Hematopoietic multipotent progenitor cell treated with erythropoietin and hydrocortisone succinate and interleukin-3 and kit ligand, for 17 days (in vitro differentiated cells): Measurements from ENCODE around the gene GPX4.

ENCODE experiments used
- DNase-seq: peaks from one replicate; pipeline ENCODE4 v3.0.0-alpha.2; 2015; ENCODE audit warnings: low spot score

Gene GPX4

DNA sequence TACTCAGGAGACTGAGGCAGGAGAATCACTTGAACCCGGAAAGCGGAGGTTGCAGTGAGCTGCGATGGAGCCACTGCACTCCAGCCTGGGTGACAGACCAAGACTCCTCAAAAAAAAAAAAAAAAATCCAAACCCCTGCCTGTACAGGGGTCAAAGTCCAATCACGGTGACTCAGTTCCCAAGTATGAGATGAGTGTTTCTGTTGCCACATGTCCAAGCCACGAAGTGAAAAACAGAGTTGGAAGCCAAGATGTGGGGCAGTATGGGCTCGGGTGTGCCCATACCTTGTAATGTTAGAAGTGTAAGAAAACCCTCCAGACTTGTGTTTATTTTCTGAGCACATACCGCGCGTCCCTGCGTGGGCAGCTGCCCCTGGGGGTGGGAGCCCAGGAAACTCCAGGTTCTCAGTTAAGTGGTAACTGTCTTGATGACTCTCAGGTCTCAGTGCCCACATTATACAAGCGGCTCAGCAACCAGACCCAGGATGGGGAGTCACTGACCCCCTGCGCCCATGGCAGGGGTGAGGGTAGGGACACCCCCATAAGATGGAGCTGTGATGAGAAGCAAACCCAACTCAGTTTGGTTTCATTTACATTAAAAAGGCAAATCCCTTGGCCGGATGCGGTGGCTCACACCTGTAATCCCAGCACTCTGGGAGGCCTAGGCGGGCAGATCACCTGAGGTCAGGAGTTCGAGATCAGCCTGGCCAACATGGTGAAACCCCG, 1.2 kb upstream of the GPX4 start:
- DNase-seq: peak; percentile 70

DNA sequence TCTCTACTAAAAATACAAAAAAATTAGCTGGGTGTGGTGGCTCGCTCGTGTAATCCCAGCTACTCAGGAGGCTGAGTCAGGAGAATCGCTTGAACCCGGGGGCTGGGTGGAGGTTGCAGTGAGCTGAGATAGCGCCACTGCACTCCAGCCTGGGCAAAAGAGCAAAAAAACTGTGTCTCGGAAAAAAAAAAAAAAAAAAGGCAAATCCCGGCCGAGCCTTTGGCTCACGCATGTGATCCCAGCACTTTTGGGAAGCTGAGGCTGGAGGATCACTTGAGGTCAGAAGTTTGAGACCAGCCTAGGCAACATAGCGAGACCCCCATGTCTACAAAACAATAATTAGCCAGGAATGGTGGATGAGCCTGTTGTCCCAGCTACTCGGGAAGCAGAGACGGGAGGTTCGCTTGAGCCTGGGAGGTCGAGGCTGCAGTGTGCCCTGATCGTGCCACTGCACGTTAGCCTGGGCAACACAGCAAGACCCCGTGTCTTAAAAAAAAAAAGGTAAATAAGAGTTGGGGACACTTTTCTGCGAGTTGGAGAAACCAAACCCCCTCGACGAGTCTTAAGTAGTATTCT, 574 bp upstream of the GPX4 start:
- peak; percentile 66 for DNase-seq

DNA sequence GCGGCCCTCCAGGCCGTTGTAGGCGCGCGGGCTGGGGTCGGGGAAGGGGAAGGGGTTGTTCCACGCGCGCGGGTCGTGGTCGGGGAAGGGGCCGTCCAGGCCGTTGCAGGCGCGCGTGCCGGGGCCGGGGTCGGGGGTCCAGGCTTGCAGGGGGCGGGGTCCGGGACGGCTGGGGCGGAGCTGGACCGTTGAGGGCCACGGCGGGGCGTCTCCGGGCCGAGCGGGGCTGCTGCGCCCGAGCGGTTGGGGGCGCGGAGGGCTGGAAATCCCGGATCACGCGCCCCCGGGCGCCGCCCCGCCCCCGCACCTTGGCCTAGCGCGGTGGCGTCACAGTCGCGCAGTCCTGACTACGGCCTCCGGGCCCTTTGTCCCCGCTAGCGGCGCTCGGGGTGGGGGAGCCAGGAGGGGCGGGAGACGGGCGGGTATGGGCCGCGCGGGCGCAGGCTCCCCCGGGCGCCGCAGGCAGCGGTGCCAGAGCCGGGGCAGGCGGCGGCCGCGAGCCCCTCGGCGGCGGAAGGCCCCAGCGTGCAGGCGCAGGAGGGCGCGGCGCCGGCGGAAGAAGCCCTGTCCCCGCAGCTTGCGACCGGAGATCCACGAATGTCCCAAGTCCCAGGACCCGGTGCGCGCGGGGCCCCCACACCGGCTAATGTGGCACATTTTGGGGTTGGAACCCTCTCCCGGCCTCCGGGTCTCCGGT, 665 bp downstream of the GPX4 start:
- DNase-seq: peak; percentile 55

DNA sequence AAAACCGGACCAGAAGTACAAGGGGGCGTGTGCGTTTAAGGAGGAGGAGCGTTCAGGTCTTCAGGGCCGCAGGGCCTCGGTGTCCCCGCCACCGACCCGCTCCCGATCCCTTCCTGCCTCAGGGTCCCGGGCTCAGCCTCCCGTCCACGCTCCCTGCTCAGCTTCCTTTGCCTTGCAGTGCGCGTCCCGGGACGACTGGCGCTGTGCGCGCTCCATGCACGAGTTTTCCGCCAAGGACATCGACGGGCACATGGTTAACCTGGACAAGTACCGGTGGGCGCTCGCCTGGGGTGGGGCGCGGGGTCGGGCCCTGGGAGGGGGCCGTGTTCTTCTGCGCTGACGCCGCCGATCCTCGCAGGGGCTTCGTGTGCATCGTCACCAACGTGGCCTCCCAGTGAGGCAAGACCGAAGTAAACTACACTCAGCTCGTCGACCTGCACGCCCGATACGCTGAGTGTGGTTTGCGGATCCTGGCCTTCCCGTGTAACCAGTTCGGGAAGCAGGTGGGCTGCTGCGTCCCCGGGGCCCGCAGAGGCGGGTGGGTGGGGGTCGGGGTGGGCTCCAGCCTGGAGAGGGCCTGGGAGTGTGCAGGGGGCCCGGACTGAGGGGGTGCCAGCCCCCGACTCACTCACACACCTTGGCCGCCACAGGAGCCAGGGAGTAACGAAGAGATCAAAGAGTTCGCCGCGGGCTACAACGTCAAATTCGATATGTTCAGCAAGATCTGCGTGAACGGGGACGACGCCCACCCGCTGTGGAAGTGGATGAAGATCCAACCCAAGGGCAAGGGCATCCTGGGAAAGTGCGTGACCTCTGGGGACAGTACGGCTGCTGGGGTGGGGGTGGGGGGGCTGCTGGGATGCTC, 1.4 kb downstream of the GPX4 start:
- no peak for DNase-seq

DNA sequence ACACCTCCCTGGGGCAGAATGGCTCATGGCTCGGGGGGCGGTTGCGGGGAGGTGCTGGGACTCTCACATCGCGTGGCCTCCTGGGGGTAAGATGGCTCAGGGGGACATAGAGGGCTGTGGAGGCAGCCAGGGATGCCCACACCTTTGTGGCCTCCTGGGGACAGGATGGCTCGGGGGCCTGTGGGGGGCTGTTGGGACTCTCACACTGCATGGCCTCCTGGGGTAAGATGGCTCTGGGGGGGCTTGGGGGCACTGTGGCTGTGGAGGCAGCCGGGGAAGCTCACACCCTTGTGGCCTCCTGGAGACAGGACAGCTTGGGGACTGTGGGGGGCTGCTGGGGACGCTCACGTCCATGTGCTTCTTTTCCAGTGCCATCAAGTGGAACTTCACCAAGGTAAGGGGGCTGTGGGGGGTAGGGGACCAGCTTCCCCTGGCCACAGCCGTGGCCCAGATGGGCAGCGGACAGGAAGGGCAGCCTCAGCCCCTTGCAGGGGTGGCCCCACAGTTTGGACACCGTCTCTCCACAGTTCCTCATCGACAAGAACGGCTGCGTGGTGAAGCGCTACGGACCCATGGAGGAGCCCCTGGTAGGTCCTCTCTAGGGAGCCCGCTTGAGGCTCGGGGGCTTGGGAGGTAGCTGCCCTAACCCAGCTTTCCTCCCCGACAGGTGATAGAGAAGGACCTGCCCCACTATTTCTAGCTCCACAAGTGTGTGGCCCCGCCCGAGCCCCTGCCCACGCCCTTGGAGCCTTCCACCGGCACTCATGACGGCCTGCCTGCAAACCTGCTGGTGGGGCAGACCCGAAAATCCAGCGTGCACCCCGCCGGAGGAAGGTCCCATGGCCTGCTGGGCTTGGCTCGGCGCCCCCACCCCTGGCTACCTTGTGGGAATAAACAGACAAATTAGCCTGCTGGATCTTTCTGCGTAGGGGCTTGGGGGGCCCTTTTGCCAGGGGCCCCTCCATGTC, 2.4 kb downstream of the GPX4 start:
- DNase-seq: no peak

DNA sequence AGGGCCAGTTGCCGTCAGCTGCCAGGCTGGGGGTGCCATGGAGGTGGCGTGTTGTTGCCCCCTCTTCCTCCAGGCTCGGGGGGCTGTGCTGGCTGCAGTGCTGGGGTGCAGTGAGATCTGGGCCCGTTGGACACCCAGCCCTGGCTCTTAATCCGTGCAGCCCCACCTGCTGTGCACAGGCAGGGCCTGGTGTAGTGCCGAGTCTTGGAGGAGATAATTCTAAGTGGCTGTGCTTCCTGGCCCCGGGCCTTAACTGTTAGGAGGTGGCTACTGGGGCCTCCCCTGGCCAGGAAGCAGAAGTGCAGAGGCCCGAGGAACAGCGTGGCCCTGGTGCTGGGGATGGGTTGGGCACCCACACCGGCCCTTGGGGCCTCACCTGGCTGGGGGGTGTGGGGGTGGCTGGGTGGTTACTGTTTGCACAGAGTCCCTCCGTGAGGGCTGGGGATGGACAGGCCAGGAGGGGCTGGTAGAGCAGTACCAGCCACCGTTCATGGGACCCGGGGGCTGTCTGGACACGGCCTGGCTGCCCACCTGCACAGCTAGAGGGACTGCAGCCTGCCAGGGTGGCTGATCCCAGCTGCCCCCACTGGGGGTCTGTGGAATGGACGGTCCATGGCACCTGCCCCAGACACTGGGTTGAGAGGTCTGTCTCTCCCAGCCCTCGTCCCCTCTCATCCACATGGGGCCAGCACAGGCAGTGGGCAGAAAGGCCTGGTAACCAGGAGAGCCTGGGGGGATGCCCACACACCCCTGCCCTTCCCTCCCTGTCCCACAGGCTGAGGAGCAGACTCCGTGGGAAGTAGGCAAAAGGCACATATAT, 3.3 kb downstream of the GPX4 start:
- peak; percentile 29 for DNase-seq

DNA sequence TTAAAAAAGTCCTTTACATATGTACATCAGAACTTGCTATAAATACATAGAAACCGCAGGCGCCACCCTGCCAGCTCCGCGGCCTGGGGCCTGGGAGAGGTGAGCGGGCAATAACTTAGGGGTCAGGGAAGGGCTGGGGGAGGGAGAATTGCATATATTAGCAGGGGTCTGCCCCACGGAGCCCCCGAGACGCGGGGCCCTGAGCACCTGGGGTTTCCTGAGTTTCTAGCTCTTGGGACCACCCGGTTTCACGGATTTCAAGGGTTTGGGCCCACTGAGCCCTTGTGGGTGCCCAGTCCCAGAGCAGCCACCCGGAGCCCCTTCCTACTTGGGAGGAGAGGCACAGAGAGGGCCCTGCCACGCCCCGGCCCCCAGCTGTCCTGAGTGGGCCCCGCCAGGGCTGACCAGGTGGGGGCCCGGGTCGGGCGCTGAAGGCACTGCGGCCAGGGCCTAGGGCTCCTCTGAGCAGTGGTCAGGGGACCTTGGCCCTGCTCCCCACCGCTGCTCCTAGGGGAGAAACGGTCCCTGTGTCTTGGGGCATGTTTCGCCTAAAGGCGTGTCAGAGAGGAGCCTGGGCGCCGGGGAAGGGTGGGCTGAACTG, 4.0 kb downstream of the GPX4 start:
- DNase-seq: no peak

DNA sequence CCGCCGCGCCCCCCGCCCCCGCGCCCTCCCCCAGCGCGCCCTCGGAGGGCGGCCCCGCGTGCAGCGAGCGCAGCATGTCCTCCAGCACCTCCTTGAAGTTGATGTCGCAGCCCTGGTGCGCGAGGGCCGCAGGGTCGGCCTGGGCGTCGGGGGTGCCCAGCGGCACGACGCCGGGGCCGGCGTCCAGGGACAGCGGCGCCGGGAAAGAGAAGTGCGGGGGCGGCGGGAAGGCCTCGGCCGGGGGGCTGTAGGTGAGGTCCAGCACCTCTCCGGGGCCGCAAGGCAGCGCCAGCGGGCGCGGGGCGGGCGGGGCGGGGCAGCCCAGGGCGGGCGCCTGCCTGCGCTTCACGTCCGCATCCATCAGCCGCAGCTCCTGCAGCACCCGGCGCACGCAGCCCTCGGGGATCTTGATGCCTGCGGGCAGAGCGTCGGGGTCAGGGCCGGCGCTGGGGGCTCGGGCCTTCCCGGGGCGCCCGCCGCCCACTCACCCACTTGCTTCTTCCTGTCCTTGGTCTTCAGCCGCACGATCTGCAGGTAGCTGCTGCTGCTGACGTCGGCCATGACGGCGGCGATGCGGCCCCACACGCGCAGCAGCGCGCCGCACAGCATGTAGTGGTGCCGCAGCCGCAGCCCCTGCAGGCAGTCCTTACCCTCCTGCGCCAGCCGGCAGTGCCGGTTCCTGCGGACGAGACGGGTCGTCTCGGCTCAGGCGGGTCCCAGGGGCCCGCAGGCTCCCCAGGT, 4.7 kb downstream of the GPX4 start:
- DNase-seq: no peak

DNA sequence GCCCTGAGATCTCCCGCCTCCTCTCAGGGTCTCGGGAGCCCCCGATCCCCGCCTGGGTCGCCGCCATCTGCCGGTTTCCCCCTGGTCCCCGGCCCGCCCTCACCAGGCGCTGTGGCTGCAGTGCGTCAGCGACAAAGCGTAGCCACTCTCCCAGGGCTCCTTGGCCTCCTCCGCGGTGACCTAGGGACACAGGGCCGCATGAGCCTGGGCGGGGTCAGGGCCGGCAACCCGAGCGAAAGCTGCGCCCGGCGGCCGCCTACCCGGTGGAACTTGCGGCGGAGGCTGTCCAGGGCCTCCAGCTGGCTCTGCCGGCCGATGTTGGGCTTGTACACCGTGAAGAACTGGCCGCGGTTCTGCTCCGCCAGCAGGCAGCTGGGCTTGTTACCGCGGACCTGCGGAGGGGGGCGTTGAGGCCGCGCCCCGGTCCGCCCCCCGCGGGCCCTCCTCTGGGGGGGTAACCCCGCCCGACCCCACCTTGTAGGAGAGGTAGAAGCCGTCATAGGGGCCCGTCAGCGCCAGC, 5.3 kb downstream of the GPX4 start:
- DNase-seq: no peak

DNA sequence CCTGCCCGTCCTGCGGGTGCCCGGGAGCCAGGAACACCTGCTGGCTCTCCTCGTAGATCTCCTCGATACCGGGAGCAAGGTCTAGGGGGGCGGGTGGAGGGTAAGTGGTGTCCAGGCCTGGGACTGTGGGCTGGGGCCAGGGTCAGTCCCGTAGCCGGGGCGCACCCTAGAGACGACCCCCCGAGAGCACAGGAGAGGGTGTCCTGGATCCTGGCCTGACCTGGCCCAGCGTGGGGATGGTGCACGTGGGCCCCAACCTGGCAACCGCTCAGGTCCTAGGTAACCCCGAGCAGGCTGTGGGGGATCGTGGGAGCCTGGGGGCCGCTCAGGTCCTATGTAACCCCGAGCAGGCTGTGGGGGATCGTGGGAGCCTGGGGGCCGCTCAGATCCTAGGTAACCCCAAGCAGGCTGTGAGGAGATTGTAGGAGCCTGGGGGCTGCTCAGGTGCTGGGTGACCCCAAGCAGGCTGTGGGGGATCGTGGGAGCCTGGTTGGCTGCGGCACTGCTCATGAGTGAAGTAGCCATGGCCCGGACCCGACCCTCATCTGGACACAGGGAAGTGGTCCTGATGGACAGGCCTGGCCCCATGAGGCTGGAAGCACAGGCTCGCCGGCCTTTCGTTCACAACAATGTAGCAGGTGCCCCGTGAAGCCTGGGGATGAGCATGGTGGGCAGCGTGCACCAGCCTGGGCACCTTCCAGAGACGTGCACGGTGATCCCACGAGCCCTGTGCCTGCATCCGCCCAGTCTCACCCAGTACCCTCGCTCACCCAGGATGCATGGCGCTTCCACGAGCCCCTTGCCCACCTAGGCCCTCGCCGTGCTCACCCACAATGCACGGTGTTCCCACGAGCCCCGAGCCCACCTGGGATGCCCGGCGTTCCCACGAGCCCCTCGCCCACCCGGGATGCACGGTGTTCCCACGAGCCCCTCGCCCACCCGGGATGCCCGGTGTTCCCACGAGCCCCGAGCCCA, 6.2 kb downstream of the GPX4 start:
- DNase-seq: no peak

DNA sequence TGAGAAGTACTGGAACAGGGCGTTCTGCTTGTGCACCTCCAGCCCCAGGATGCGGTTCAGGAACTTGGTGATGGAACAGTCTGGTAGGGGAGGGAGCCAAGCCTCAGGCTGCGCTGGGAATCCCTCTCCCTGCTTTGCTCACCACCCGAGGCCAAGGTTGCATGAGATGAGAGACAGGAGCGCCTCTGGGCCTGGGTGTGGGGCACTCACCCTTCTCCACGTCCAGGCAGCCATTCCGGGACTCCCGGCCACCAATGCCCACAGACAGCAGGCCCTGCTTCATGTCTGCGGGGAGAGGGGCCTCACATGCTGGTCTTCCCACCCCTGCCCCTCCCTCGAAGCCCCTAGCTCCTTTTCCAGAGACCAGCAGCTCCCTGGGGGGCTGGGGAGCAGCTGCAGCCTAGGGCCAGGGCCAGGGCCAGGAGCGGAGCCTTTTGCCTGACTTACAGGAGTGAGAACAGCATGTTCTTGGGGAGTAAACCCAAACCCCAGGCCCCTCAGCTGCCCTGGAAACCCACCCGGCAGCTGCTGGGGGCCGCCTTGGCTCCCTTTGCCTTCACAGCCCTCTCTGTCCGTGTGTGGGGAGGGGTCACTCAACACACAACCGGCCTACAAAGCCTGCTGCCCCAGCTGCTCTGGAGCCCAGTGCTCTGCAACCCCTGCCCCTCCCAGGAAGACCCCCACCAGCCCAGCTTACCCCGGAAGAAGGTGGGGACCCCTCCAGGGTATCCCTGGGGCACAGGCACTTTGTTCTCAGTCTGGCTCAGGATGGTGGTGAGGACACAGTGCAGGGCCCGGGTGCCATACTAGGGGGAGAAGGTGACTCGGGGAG, 7.2 kb downstream of the GPX4 start:
- no peak for DNase-seq

DNA sequence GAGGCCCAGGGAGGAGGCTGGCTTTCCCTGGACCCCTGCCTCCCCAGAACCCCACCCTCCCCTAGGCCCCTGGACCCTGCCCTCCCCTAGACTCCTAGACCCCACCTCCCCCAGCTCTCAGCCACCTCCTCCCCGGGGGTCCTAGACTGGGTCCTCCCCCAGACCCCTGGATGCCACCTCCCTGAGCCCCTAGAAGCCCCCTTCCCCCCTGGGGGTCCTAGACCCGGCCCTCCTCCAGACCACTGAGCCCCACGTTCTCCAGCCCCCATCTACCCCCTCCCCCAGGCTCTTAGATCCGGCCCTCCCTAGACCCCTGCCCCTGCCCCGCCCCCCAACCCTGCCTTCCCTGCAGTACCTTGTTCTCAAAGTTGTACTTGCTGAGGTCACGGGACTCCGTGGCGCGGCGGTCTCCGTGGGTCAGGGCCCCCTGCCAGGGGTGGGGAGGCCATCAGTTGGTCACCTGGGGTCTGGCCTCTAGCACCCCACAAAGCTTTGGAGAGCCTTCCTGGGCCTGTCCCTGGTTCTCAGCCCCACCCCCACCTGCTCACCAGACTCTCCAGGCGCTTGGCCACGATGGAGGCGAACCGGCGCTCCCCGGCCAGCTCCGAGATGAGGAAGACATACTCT, 8.0 kb downstream of the GPX4 start:
- DNase-seq: no peak

DNA sequence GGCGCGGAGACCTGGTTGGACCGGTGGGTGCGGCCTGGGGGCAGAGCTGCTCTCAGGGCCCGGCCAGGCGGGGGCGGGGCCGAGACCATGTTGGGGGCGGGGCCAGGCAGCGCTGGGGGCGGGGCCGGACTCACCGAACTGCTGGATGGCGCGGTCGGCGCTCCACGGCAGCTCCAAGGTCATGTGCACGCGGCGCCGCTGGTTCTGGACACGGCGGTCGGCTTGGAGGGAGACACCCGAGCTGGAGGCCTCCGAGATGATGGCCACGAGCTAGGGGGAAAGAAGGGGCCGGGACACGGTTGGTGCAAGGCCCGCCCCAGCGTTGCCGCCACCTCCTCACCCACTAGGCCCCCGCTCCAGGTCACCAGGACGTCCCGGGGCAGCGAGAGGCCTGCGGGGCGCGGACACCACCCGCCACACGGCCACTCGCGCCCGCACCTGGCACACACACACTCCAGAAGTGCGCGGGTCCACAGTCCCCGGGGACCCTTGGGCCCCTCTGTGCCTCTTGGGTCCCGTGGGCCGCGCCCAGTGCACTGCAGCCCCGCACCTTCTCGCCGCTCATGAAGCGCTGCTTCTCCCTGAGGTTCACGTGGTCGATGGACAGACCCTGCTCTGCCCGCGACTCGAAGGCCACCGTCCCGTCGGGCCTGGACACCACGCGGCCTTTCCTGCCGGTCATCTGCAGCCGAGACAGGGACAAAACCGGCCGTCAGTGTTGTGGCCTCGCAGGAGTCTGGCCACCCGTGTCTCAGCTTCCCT, 8.7 kb downstream of the GPX4 start:
- DNase-seq: no peak

DNA sequence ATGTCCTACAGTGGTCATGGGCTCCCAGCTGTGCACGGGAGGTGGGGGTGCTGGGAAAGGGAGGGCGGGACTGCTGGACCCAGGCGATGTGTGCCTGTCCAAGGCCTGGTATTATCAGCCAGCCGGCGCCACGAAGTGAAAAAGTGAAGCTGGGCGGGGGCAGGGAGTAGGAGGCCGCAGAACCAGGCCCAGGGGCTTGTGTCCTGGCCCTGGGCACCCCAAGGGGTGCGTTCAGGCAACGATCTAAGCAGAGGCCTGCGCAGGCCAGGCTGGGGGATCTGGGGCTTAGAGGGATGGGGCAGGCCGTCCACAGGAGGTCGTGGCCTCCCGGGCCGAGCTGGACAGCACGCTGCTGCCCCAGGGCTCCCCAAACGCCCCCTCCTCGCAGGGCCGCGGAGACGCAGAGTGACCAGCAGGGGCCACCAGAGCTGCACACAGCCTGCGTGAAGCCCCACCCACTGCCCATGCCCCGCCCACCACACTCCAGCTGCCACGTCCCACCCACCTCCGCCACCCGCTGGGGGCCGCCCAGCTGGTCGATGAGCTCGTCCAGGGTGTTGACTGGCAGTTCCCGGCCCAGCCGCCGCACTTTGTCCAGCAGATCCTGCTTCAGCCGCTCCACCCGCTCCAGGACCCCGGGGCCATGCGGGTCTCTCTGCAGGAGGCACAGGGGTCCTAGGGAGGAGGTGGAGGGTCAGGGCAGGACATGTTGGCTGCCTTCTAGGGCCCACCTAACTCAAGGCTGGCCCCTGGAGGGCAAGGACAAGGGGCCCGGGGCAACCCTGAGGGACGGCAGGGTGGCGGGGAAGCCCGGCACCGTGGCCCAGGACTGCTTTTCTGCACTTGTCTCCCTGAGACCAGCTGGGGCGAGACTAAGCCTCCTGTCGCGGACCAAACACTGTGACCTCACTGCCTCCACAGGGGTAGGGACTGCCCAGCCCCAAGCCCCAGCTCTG, 9.5 kb downstream of the GPX4 start:
- peak; percentile 92 for DNase-seq
